NT2/D1 (cell line): ENCODE measurements around the gene HNRNPM.

ENCODE experiments used
- DNase-seq: peaks from one replicate; pipeline ENCODE4 v3.0.0-alpha.2; 2011; ENCODE audit warnings: low read depth, low spot score
- H3K27me3 ChIP-seq: 2 replicates; pipeline ENCODE4 v1.6.0; 2011; ENCODE audit warnings: mild to moderate bottlenecking; ENCODE audit not compliant: insufficient read length, insufficient read depth
- H3K36me3 ChIP-seq: 2 replicates; pipeline ENCODE4 v1.6.1; 2011; ENCODE audit warnings: mild to moderate bottlenecking, low read length, mixed read lengths; ENCODE audit not compliant: insufficient read depth, insufficient read length
- H3K4me1 ChIP-seq: 2 replicates; pipeline ENCODE4 v1.5.1; 2011; ENCODE audit not compliant: insufficient read depth, insufficient read length
- H3K4me3 ChIP-seq: 2 replicates; pipeline ENCODE4 v1.5.1; 2011; ENCODE audit warnings: low read depth; ENCODE audit not compliant: insufficient read length
- H3K9ac ChIP-seq: 2 replicates; pipeline ENCODE4 v1.6.0; 2011; ENCODE audit warnings: low read depth; ENCODE audit not compliant: insufficient read length
- H3K9me3 ChIP-seq: 2 replicates; pipeline ENCODE4 v1.5.1; 2011; ENCODE audit warnings: mild to moderate bottlenecking, low read length; ENCODE audit not compliant: insufficient read depth
- SUZ12 ChIP-seq: IDR thresholded peaks from 2 replicates; pipeline ENCODE4 v1.6.1; 2011; ENCODE audit not compliant: insufficient read length, insufficient read depth; ENCODE audit errors: extremely low read depth
- YY1 ChIP-seq: IDR thresholded peaks from 2 replicates; pipeline ENCODE4 v1.6.1; 2011; ENCODE audit not compliant: insufficient read length, insufficient read depth
- ZNF274 ChIP-seq: IDR thresholded peaks from 2 replicates; pipeline ENCODE4 v1.6.1; 2011; ENCODE audit warnings: mild to moderate bottlenecking, low read depth, low read length

Gene HNRNPM, protein sequence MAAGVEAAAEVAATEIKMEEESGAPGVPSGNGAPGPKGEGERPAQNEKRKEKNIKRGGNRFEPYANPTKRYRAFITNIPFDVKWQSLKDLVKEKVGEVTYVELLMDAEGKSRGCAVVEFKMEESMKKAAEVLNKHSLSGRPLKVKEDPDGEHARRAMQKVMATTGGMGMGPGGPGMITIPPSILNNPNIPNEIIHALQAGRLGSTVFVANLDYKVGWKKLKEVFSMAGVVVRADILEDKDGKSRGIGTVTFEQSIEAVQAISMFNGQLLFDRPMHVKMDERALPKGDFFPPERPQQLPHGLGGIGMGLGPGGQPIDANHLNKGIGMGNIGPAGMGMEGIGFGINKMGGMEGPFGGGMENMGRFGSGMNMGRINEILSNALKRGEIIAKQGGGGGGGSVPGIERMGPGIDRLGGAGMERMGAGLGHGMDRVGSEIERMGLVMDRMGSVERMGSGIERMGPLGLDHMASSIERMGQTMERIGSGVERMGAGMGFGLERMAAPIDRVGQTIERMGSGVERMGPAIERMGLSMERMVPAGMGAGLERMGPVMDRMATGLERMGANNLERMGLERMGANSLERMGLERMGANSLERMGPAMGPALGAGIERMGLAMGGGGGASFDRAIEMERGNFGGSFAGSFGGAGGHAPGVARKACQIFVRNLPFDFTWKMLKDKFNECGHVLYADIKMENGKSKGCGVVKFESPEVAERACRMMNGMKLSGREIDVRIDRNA

GRCh38 chr19:8444677-8445487 lies at the start of gene HNRNPM:
TSS of gene HNRNPM (plus strand) at chr19:8444975. CDS start at chr19:8444999, 24 bp downstream.
- H3K4me1 ChIP-seq = peaks cover 4% of the 10 kb centered on the region
- peaks cover 37% of the 10 kb centered on the region for H3K36me3 ChIP-seq
- peak within 1 kb of the TSS; percentile 100 for H3K4me3 ChIP-seq
- no peaks in the 10 kb centered on the region for H3K27me3 ChIP-seq
- peak; percentile 97 for DNase-seq
- no peaks in the 10 kb centered on the region for H3K9me3 ChIP-seq
- peak within 1 kb of the TSS; percentile 100 for H3K9ac ChIP-seq
- TF ChIP-seq ZNF274 (no peak), SUZ12 (no peak), YY1 (peak; percentile 84)

DNA sequence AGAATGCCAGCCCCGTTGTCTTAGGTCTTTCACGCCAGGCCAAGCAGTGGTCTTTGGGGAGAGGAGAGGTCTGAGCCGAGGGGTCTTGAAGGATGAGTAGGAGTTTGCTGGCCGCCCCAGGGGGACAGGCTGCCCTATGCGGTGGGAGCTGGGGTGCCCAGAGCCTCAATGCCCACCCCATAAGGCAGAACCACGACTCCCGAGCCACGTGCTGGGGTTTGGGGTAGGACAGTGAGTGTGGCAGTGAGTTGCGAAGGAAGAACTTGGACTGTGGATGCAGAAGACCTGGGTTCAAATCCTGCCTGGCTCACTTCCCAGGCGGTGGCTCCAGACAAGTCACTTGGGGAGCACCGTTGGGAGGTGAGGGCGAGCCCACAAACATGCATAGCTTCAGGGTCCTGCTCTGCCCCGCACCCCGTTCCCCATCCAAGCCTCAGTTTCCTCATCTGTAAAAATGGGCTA lies 49.1 kb upstream of the HNRNPM start:
- no peaks in the 10 kb centered on the region for H3K27me3 ChIP-seq
- TF ChIP-seq ZNF274 (no peak), SUZ12 (no peak), YY1 (no peak)
- DNase-seq = no peak
- H3K9me3 ChIP-seq = no peaks in the 10 kb centered on the region
- no peak overlapping the region for H3K9ac ChIP-seq
- H3K4me1 ChIP-seq = peaks cover 36% of the 10 kb centered on the region
- H3K36me3 ChIP-seq = peaks cover 51% of the 10 kb centered on the region
- no peak overlapping the region for H3K4me3 ChIP-seq

GRCh38 chr19:8396185-8396562 lies 48.6 kb upstream of the HNRNPM start:
- TF ChIP-seq SUZ12 = no peak
- no peak for TF ChIP-seq YY1
- no peak for TF ChIP-seq ZNF274
- Histone ChIP-seq H3K4me3 (no peak overlapping the region), H3K9ac (no peak overlapping the region), H3K27me3 (no peaks in the 10 kb centered on the region), H3K9me3 (no peaks in the 10 kb centered on the region), H3K36me3 (peaks cover 50% of the 10 kb centered on the region), H3K4me1 (peaks cover 33% of the 10 kb centered on the region)
- no peak for DNase-seq

DNA sequence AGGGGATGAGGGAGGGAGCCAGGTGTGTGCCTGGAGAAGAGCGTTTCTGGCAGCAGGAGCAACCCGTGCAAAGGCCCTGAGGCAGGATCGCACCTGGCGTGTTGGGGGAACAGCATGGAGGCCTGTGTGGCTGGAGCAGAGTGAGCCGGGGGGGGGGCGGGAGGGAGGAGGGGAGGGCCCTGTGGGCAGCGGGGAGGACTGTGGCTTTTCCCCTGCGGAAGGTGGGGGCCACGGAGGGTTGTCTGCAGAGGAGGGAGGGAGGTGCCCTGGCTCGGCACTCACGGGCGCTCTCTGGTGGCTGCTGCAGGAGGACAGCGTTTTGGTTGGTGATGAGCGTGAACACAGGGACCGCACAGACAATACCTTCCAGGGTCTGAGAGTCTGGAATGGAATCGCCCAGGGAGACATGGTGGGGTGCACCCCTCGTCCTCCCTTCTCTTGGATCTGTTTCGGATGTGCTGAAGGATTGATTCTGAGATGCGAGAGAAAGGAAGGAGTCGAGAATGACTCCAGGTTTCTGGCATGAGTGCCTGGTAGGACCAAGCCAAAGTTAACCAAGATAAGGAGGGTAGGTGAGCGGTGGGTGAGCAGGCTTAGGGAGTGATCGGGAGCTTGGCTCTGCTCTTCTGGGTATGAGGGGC lies 48.1 kb upstream of the HNRNPM start:
- H3K27me3 ChIP-seq = no peaks in the 10 kb centered on the region
- H3K9ac ChIP-seq = peak overlapping the region; percentile 43
- DNase-seq = peak; percentile 28
- no peaks in the 10 kb centered on the region for H3K9me3 ChIP-seq
- H3K4me1 ChIP-seq = peaks cover 28% of the 10 kb centered on the region
- H3K4me3 ChIP-seq = no peak overlapping the region
- TF ChIP-seq SUZ12 = no peak
- TF ChIP-seq YY1 = no peak
- no peak for TF ChIP-seq ZNF274
- H3K36me3 ChIP-seq = peaks cover 47% of the 10 kb centered on the region

DNA sequence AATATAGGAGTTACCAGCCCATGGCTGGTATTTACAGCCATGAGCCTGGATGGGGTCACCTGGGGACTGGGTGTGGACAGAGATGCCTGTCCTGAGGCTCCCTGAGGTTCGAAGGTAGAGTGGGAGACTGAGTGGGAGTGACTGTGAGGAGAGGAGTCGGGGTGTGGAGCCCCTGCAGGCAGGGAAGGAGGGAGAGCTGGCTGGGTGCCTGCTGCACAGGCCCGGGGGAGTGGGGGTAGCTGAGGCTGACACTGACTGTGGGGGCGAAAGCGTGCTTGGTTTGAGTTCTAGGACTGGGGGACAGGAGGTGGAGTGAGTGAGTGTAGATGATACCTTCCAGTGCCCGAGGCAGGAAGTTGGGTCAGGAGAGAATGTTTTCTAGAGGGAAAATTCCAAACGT lies 47.5 kb upstream of the HNRNPM start:
- H3K36me3 ChIP-seq = peaks cover 52% of the 10 kb centered on the region
- H3K9ac ChIP-seq = peak overlapping the region; percentile 43
- no peak for DNase-seq
- no peak overlapping the region for H3K4me3 ChIP-seq
- no peak for TF ChIP-seq YY1
- TF ChIP-seq SUZ12 = no peak
- no peak for TF ChIP-seq ZNF274
- H3K27me3 ChIP-seq = no peaks in the 10 kb centered on the region
- H3K9me3 ChIP-seq = no peaks in the 10 kb centered on the region
- peaks cover 22% of the 10 kb centered on the region for H3K4me1 ChIP-seq

GRCh38 chr19:8397746-8398310 lies 46.9 kb upstream of the HNRNPM start:
- Histone ChIP-seq H3K9me3 (no peaks in the 10 kb centered on the region), H3K27me3 (no peaks in the 10 kb centered on the region), H3K4me3 (no peak overlapping the region), H3K4me1 (peaks cover 22% of the 10 kb centered on the region), H3K9ac (peak overlapping the region; percentile 43), H3K36me3 (peaks cover 56% of the 10 kb centered on the region)
- TF ChIP-seq YY1 (no peak), SUZ12 (no peak), ZNF274 (no peak)
- DNase-seq = no peak
